ENCODE results near the gene NKX2-4. TPM values are rescaled to one million over a fixed set of nuclear protein-coding genes. Genes with fewer than 3 reads are reported as not detected.
"Not testable (repeated sequence)": the region's sequence is repeated elsewhere in the genome, so short reads cannot be mapped to it uniquely, and the experiment has no call there.

Gene NKX2-4
- total RNA-seq, 1 donor from 2014 or later = not detected

- peaks cover 21% of the 10 kb centered on the region for H3K27me3 Mint-ChIP-seq (ENCODE audit: unreplicated experiment)
- DNase-seq (ENCODE audit: extremely low spot score, unreplicated experiment) = no peak
- H3K27ac Mint-ChIP-seq (ENCODE audit: unreplicated experiment) = no peak overlapping the region
- H3K4me3 Mint-ChIP-seq (ENCODE audit: unreplicated experiment) = no peak overlapping the region
- H3K4me1 Mint-ChIP-seq (ENCODE audit: unreplicated experiment) = peaks cover 19% of the 10 kb centered on the region
- no peak for TF ChIP-seq CTCF (IDR thresholded peaks at IDR 0.05)
- no peaks in the 10 kb centered on the region for H3K36me3 Mint-ChIP-seq (ENCODE audit: unreplicated experiment)
- no peaks in the 10 kb centered on the region for H3K9me3 Mint-ChIP-seq (ENCODE audit: unreplicated experiment)
Measured at GRCh38 chr20:21433329-21433890, 36.1 kb upstream of the NKX2-4 start.

GRCh38 chr20:21432911-21433310 is 35.6 kb upstream of the NKX2-4 start:
- Mint-ChIP-seq H3K36me3 (ENCODE audit: unreplicated experiment) (no peaks in the 10 kb centered on the region), H3K27me3 (ENCODE audit: unreplicated experiment) (peaks cover 24% of the 10 kb centered on the region), H3K4me1 (ENCODE audit: unreplicated experiment) (peaks cover 19% of the 10 kb centered on the region), H3K9me3 (ENCODE audit: unreplicated experiment) (no peaks in the 10 kb centered on the region), H3K4me3 (ENCODE audit: unreplicated experiment) (no peak overlapping the region), H3K27ac (ENCODE audit: unreplicated experiment) (no peak overlapping the region)
- no peak for DNase-seq (ENCODE audit: extremely low spot score, unreplicated experiment)
- no peak for TF ChIP-seq CTCF (IDR thresholded peaks at IDR 0.05)

- H3K4me1 Mint-ChIP-seq (ENCODE audit: unreplicated experiment) = no peaks in the 10 kb centered on the region
- no peak overlapping the region for H3K4me3 Mint-ChIP-seq (ENCODE audit: unreplicated experiment)
- TF ChIP-seq CTCF (IDR thresholded peaks at IDR 0.05) = no peak
- H3K27me3 Mint-ChIP-seq (ENCODE audit: unreplicated experiment) = peaks cover 31% of the 10 kb centered on the region
- peaks cover 1% of the 10 kb centered on the region for H3K9me3 Mint-ChIP-seq (ENCODE audit: unreplicated experiment)
- H3K27ac Mint-ChIP-seq (ENCODE audit: unreplicated experiment) = no peak overlapping the region
- H3K36me3 Mint-ChIP-seq (ENCODE audit: unreplicated experiment) = no peaks in the 10 kb centered on the region
- DNase-seq (ENCODE audit: extremely low spot score, unreplicated experiment) = no peak
Measured at GRCh38 chr20:21430020-21430419, 32.7 kb upstream of the NKX2-4 start.

GRCh38 chr20:21424846-21425245 is 27.5 kb upstream of the NKX2-4 start:
- DNase-seq (ENCODE audit: extremely low spot score, unreplicated experiment) = no peak
- Mint-ChIP-seq H3K27ac (ENCODE audit: unreplicated experiment) (no peak overlapping the region), H3K27me3 (ENCODE audit: unreplicated experiment) (peaks cover 16% of the 10 kb centered on the region), H3K36me3 (ENCODE audit: unreplicated experiment) (no peaks in the 10 kb centered on the region), H3K4me1 (ENCODE audit: unreplicated experiment) (no peaks in the 10 kb centered on the region), H3K4me3 (ENCODE audit: unreplicated experiment) (no peak overlapping the region), H3K9me3 (ENCODE audit: unreplicated experiment) (peaks cover 13% of the 10 kb centered on the region)
- TF ChIP-seq CTCF (IDR thresholded peaks at IDR 0.05) = no peak

- H3K4me1 Mint-ChIP-seq (ENCODE audit: unreplicated experiment); H3K36me3 Mint-ChIP-seq (ENCODE audit: unreplicated experiment); DNase-seq (ENCODE audit: extremely low spot score, unreplicated experiment); H3K4me3 Mint-ChIP-seq (ENCODE audit: unreplicated experiment); H3K27ac Mint-ChIP-seq (ENCODE audit: unreplicated experiment): not testable (repeated sequence)
- Mint-ChIP-seq H3K9me3 (ENCODE audit: unreplicated experiment) (peaks cover 13% of the 10 kb centered on the region), H3K27me3 (ENCODE audit: unreplicated experiment) (peaks cover 12% of the 10 kb centered on the region)
Measured at GRCh38 chr20:21423712-21424111, 26.4 kb upstream of the NKX2-4 start.
